Osteoblast (primary cell): ENCODE data around the gene MYL12B. TPM values are rescaled to one million over a fixed set of nuclear protein-coding genes. Genes with fewer than 3 reads are reported as not detected.

Experiments
- DNase-seq: peaks from one replicate; pipeline ENCODE4 v3.0.0; 2011; ENCODE audit warnings: low spot score, mixed read lengths; ENCODE audit not compliant: insufficient read length; ENCODE audit errors: missing footprints
- H2AFZ ChIP-seq: 2 replicates; pipeline ENCODE4 v1.6.0; 2011; ENCODE audit warnings: mild to moderate bottlenecking, low read length
- H3K27ac ChIP-seq: 2 replicates; pipeline ENCODE4 v1.5.1; 2011; ENCODE audit warnings: mild to moderate bottlenecking, low read depth, low read length, moderate library complexity
- H3K27me3 ChIP-seq: 2 replicates; pipeline ENCODE4 v1.6.0; 2012; ENCODE audit warnings: mild to moderate bottlenecking, control low read depth, inconsistent platforms, low read length, moderate library complexity; ENCODE audit not compliant: insufficient read depth
- H3K36me3 ChIP-seq: 2 replicates; pipeline ENCODE4 v1.5.1; 2011; ENCODE audit warnings: mild to moderate bottlenecking, low read length, control low read depth, moderate library complexity; ENCODE audit not compliant: insufficient read depth
- H3K4me1 ChIP-seq: 2 replicates; pipeline ENCODE4 v1.5.1; 2011; ENCODE audit warnings: mild to moderate bottlenecking, low read length, control low read depth, moderate library complexity; ENCODE audit not compliant: insufficient read depth
- H3K4me2 ChIP-seq: 2 replicates; pipeline ENCODE4 v1.6.0; 2011; ENCODE audit warnings: mild to moderate bottlenecking, low read length; ENCODE audit not compliant: insufficient read depth
- H3K4me3 ChIP-seq: fragments of 200-600 bp; sonication (generic); 3 replicates; pipeline ENCODE4 v1.5.1; 2012; ENCODE audit warnings: mild to moderate bottlenecking, low read length, inconsistent platforms; ENCODE audit not compliant: insufficient read depth
- H3K79me2 ChIP-seq: 2 replicates; pipeline ENCODE4 v1.6.0; 2012; ENCODE audit warnings: mild to moderate bottlenecking, low read length, control low read depth, inconsistent platforms; ENCODE audit not compliant: insufficient read depth
- H3K9me3 ChIP-seq: 2 replicates; pipeline ENCODE4 v1.5.1; 2011; ENCODE audit warnings: low read depth, low read length, control low read depth
- H4K20me1 ChIP-seq: 2 replicates; pipeline ENCODE4 v1.6.0; 2012; ENCODE audit warnings: mild to moderate bottlenecking, low read length, control low read depth; ENCODE audit not compliant: insufficient read depth
- CTCF ChIP-seq: IDR thresholded peaks from 2 replicates; pipeline ENCODE4 v1.5.1; 2011; ENCODE audit warnings: mild to moderate bottlenecking, low read depth, low read length, moderate library complexity; ENCODE audit errors: extremely low read depth
- total RNA-seq: library from RNA; depleted of rRNA; stranded (reverse); fragments of >200 nt; gene quantifications from 2 replicates; pipeline ENCODE4 v1.2.3, GENCODE V29; 2012

The MYL12B gene
- total RNA-seq, 1 donor: 278 TPM

DNA sequence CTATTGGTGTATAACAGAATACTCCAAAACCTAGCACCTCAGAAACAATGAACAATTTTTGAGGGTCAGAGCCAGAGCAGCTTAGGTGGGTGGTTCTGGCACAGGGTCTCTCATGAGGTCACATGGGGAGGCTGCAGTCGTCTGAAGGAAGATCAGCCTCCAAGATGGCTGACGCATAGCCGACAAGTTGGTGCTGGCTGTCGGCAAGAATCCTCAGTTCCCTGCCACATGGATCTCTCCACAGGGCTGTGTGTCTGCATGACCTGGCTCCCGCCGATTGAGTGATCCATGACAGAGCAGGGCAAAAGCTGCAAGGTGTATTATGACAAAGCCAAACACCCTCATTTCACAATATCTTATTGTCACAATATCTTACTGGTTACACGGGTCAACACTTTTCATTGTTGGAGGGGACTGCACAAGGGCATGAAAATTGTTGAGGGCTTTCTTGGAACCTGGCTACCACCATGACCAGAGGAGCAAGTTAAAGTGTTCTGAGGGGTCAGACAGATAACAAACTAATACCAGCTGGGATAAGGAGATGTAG is 4.2 kb downstream of the MYL12B start:
- no peak for DNase-seq
- Histone ChIP-seq H3K36me3 (no peaks in the 10 kb centered on the region), H3K27me3 (no peaks in the 10 kb centered on the region), H3K27ac (no peak overlapping the region), H3K4me1 (peaks cover 60% of the 10 kb centered on the region), H2AFZ (no peak overlapping the region), H3K79me2 (peaks cover 97% of the 10 kb centered on the region), H3K4me2 (no peak overlapping the region), H3K4me3 (no peak overlapping the region), H3K9me3 (no peaks in the 10 kb centered on the region), H4K20me1 (peaks cover 82% of the 10 kb centered on the region)
- TF ChIP-seq CTCF: no peak

DNA sequence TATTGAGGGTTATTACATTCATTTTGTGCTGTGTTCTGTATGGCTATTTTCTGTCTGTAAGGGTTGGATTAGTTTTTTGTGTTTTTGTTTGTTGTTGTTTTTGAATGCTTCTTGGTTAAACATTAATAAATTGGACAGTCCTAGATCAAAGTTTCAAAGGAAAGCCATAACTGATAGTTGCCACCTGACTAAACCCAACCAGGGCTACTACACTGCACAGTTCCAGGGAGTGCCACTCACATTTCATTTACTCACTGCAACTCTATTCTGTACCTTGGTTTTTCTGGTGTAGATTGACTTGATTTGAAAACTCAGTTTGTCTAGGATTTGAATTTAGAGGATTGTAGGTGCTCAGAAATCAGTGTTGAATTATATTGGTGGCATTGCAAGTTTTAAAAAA is 6.4 kb downstream of the MYL12B start:
- no peak for DNase-seq
- Histone ChIP-seq H4K20me1 (peaks cover 91% of the 10 kb centered on the region), H3K27ac (no peak overlapping the region), H2AFZ (no peak overlapping the region), H3K4me1 (peaks cover 57% of the 10 kb centered on the region), H3K27me3 (no peaks in the 10 kb centered on the region), H3K4me3 (no peak overlapping the region), H3K79me2 (peaks cover 100% of the 10 kb centered on the region), H3K4me2 (peak overlapping the region; percentile 47), H3K36me3 (peaks cover 7% of the 10 kb centered on the region), H3K9me3 (no peaks in the 10 kb centered on the region)
- no peak for TF ChIP-seq CTCF

DNA sequence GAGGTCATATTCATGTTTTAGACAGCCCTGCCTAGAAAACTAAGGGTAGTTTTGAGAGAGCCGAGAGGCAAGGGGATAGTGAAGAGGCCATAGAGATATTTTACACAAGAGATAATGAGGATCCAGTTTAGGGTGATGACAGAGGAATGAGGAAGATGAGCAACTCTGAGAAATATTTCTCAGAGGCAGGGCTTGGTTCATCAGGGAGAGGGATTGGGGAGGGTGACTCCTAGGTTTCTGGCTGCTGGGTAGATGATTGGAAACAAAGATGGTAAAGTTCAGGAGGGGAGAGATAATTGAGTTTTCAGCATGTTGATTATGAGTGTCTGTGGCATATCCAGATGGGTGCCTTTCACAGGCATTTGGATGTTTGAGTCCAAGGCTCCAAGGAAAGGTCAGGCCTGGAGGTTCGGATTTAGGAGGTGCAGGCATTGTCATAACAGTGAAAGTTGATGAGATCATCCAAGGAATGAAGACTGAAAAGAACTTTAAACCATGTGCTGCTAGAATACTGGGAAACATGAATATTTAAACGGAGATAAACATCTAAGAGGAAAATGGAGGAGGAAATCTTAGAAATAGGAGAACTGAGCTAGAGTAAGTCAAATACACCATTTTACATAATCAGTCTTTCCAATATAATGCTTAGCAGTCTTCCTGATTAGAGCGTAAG is 7.4 kb downstream of the MYL12B start:
- Histone ChIP-seq H3K79me2 (peaks cover 100% of the 10 kb centered on the region), H3K36me3 (peaks cover 18% of the 10 kb centered on the region), H3K4me1 (peaks cover 46% of the 10 kb centered on the region), H3K4me3 (peak overlapping the region; percentile 24), H2AFZ (no peak overlapping the region), H4K20me1 (peaks cover 84% of the 10 kb centered on the region), H3K27me3 (no peaks in the 10 kb centered on the region), H3K9me3 (no peaks in the 10 kb centered on the region), H3K4me2 (peak overlapping the region; percentile 47), H3K27ac (peak overlapping the region; percentile 60)
- TF ChIP-seq CTCF: no peak
- DNase-seq: peak; percentile 71

DNA sequence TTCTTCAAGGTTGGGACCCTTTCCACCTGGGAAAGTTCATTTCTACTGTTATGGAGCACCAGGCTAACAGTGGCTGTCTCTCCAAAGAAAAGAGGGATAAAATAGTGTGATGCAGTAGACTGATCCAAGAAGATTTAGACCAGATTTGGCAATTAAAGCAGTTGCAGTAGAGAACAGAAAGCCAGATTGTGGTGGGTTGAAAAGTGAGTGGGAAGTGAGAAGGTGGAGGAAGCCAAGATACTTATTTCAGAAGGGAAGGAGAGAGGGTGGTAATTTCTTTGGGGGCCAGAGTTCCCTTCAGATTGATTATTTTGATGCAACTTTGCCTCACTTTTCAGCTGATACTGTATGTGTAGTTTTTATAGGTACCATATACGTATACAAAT is 8.0 kb downstream of the MYL12B start:
- Histone ChIP-seq H3K4me1 (peaks cover 42% of the 10 kb centered on the region), H2AFZ (no peak overlapping the region), H4K20me1 (peaks cover 83% of the 10 kb centered on the region), H3K79me2 (peaks cover 100% of the 10 kb centered on the region), H3K4me2 (peak overlapping the region; percentile 47), H3K36me3 (peaks cover 23% of the 10 kb centered on the region), H3K27me3 (no peaks in the 10 kb centered on the region), H3K4me3 (no peak overlapping the region), H3K9me3 (no peaks in the 10 kb centered on the region), H3K27ac (peak overlapping the region; percentile 60)
- no peak for TF ChIP-seq CTCF
- no peak for DNase-seq
